HL-60 (cell line): Measurements from ENCODE around the gene MDN1.

ENCODE experiments used
- DNase-seq, 2 experiments: peaks; one replicate each; pipeline ENCODE4 v3.0.0-alpha.2; 2010 to 2020; ENCODE audit warnings: low read depth in 1 of 2, low spot score in 1 of 2
- H3K27ac ChIP-seq: fragments of 250-450 bp; sonication (Bioruptor Pico); replicated peaks from 2 replicates; pipeline ENCODE4 v1.5.1; 2020; ENCODE audit warnings: mild to moderate bottlenecking, moderate library complexity
- H3K27me3 ChIP-seq: fragments of 250-450 bp; sonication (Bioruptor Pico); 2 replicates; pipeline ENCODE4 v1.5.1; 2021; ENCODE audit warnings: mild to moderate bottlenecking, moderate library complexity; ENCODE audit not compliant: insufficient read depth, poor library complexity, severe bottlenecking
- H3K4me3 ChIP-seq: replicated peaks from 2 replicates; pipeline ENCODE4 v1.5.1; 2011; ENCODE audit warnings: mild to moderate bottlenecking, control low read depth, low read length; ENCODE audit not compliant: insufficient read depth
- GABPA ChIP-seq: IDR thresholded peaks from 2 replicates; pipeline ENCODE4 v1.6.1; 2012; ENCODE audit warnings: low read depth
- POLR2AphosphoS5 ChIP-seq: IDR thresholded peaks from 2 replicates; pipeline ENCODE4 v1.6.1; 2012; ENCODE audit warnings: low read depth
- SPI1 ChIP-seq: IDR thresholded peaks from 2 replicates; pipeline ENCODE4 v1.6.1; 2012; ENCODE audit warnings: low read depth, mild to moderate bottlenecking, borderline replicate concordance
- TF ChIP-seq, protein P1 (sequence below): IDR thresholded peaks from 2 replicates; pipeline ENCODE4 v1.6.1; 2012; ENCODE audit warnings: low read depth; ENCODE audit not compliant: insufficient replicate concordance
- TF ChIP-seq, protein P2 (sequence below): IDR thresholded peaks from one replicate; pipeline ENCODE4 v1.5.1; 2011; ENCODE audit warnings: low read length, control low read depth, inconsistent platforms; ENCODE audit not compliant: insufficient read depth

MDN1 gene

DNA sequence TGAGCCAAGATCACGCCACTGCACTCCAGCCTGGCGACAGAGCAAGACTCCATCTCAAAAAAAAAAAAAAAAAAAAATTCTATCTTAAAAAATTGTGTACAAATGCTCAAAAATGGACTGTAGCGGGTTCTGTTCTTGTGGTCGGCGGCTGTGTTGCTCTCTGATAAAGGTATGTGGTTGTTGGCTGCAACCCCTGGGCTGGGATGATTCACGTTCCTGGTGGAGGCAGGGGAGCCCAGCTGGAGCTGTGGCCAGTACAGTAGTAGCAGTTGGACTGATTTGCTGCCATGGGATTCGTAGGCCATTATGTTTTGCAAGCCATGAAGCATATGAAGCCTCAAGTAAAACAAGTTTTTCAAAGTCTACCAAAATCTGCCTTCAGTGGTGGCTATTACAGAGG lies 22.3 kb downstream of the MDN1 start:
- no peak overlapping the region for H3K4me3 ChIP-seq
- no peak overlapping the region for H3K27ac ChIP-seq
- H3K27me3 ChIP-seq: no peaks in the 10 kb centered on the region
- TF ChIP-seq, protein P1, sequence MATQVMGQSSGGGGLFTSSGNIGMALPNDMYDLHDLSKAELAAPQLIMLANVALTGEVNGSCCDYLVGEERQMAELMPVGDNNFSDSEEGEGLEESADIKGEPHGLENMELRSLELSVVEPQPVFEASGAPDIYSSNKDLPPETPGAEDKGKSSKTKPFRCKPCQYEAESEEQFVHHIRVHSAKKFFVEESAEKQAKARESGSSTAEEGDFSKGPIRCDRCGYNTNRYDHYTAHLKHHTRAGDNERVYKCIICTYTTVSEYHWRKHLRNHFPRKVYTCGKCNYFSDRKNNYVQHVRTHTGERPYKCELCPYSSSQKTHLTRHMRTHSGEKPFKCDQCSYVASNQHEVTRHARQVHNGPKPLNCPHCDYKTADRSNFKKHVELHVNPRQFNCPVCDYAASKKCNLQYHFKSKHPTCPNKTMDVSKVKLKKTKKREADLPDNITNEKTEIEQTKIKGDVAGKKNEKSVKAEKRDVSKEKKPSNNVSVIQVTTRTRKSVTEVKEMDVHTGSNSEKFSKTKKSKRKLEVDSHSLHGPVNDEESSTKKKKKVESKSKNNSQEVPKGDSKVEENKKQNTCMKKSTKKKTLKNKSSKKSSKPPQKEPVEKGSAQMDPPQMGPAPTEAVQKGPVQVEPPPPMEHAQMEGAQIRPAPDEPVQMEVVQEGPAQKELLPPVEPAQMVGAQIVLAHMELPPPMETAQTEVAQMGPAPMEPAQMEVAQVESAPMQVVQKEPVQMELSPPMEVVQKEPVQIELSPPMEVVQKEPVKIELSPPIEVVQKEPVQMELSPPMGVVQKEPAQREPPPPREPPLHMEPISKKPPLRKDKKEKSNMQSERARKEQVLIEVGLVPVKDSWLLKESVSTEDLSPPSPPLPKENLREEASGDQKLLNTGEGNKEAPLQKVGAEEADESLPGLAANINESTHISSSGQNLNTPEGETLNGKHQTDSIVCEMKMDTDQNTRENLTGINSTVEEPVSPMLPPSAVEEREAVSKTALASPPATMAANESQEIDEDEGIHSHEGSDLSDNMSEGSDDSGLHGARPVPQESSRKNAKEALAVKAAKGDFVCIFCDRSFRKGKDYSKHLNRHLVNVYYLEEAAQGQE: no peak
- TF ChIP-seq SPI1 (no peak), POLR2AphosphoS5 (no peak), GABPA (no peak)
- TF ChIP-seq, protein P2, sequence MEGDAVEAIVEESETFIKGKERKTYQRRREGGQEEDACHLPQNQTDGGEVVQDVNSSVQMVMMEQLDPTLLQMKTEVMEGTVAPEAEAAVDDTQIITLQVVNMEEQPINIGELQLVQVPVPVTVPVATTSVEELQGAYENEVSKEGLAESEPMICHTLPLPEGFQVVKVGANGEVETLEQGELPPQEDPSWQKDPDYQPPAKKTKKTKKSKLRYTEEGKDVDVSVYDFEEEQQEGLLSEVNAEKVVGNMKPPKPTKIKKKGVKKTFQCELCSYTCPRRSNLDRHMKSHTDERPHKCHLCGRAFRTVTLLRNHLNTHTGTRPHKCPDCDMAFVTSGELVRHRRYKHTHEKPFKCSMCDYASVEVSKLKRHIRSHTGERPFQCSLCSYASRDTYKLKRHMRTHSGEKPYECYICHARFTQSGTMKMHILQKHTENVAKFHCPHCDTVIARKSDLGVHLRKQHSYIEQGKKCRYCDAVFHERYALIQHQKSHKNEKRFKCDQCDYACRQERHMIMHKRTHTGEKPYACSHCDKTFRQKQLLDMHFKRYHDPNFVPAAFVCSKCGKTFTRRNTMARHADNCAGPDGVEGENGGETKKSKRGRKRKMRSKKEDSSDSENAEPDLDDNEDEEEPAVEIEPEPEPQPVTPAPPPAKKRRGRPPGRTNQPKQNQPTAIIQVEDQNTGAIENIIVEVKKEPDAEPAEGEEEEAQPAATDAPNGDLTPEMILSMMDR: no peak
- DNase-seq: no peak

DNA sequence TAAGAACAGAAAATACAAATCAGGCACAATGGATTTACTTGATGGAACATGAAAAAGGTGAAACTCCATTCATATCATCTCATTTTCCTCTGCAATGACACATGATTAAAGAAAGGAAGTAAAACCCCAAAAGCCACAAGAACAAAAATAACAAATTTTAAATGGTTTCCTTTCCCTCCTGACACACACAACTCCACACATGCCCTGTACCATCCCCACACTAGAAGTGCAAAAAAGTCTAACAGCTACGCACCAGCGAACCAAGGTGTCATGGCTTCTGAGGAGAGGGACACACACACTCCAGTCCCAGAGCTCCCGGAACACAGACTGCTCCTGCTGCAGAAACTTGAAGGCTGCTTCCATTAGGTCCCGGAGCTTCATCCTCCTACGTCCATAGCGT lies 25.3 kb downstream of the MDN1 start:
- no peak overlapping the region for H3K27ac ChIP-seq
- no peak for DNase-seq
- H3K4me3 ChIP-seq: no peak overlapping the region
- TF ChIP-seq, protein P2: no peak
- TF ChIP-seq SPI1: no peak
- TF ChIP-seq, protein P1: no peak
- TF ChIP-seq POLR2AphosphoS5: no peak
- no peak for TF ChIP-seq GABPA
- no peaks in the 10 kb centered on the region for H3K27me3 ChIP-seq

DNA sequence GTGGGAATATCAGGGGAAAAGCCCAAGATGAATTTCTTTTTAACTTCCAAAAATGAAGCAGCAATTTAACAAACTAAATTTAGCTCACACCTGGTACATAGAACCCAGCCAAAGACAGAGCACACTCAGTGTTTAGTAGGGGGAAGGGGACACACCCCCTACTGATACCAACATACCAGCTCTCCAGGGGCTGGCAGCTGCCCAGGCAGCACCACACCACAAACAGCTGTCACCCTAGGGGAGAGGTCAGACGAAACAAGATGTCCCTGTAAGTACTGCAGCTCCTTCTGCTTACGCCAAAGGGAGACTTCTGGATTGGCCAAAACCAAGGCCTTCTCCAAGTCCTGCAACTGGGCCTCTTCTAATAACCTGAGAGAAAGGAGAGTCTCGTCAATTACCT lies 26.0 kb downstream of the MDN1 start:
- no peak overlapping the region for H3K27ac ChIP-seq
- no peak overlapping the region for H3K4me3 ChIP-seq
- no peak for DNase-seq

More for the DNA sequence above, 26.0 kb downstream of the MDN1 start:
- TF ChIP-seq, protein P1: no peak
- TF ChIP-seq SPI1 (no peak), POLR2AphosphoS5 (no peak), GABPA (no peak)
- TF ChIP-seq, protein P2: no peak
- H3K27me3 ChIP-seq: no peaks in the 10 kb centered on the region
